Fibroblast of lung (primary cell): ENCODE data around the gene POGLUT2. TPM values are rescaled to one million over a fixed set of nuclear protein-coding genes. Genes with fewer than 3 reads are reported as not detected.

Experiments used
- DNase-seq, 2 donors: peaks; one replicate each; pipeline versions ENCODE4 v3.0.0 to v3.0.0-alpha.2; 2010; ENCODE audit warnings: low read depth in 2 of 2
- H2AFZ ChIP-seq: 2 replicates; pipeline ENCODE4 v1.5.1; 2012; ENCODE audit warnings: low read length, control low read depth, inconsistent platforms
- H3K27ac ChIP-seq: 2 replicates; pipeline ENCODE4 v1.5.1; 2011; ENCODE audit warnings: low read length, control low read depth; ENCODE audit not compliant: insufficient read depth
- H3K27me3 ChIP-seq: 2 replicates; pipeline ENCODE4 v1.5.1; 2011; ENCODE audit warnings: mild to moderate bottlenecking, low read length; ENCODE audit not compliant: control insufficient read depth, insufficient read depth
- H3K36me3 ChIP-seq: 2 replicates; pipeline ENCODE4 v1.5.1; 2011; ENCODE audit warnings: low read length; ENCODE audit not compliant: control insufficient read depth, insufficient read depth
- H3K4me1 ChIP-seq: 2 replicates; pipeline ENCODE4 v1.5.1; 2011; ENCODE audit warnings: low read length; ENCODE audit not compliant: control insufficient read depth, insufficient read depth; ENCODE audit errors: extremely low read depth
- H3K4me2 ChIP-seq: 2 replicates; pipeline ENCODE4 v1.5.1; 2011; ENCODE audit warnings: low read length, control low read depth; ENCODE audit not compliant: insufficient read depth; ENCODE audit errors: extremely low read depth
- H3K4me3 ChIP-seq, 4 experiments: fragments of 200-600 bp in 1 of 4; sonication (generic) in 1 of 4; replicated peaks in 1 of 4; 2 replicates each; pipeline ENCODE4 v1.5.1; 2011 to 2016; ENCODE audit warnings: low read length in 4 of 4, low read depth in 3 of 4, mild to moderate bottlenecking in 3 of 4, control low read depth in 2 of 4, inconsistent platforms in 1 of 4, mixed read lengths in 1 of 4; ENCODE audit not compliant: insufficient read depth in 1 of 4; ENCODE audit errors: control extremely low read depth in 1 of 4
- H3K79me2 ChIP-seq: 2 replicates; pipeline ENCODE4 v1.5.1; 2012; ENCODE audit warnings: mild to moderate bottlenecking, low read length, inconsistent platforms; ENCODE audit not compliant: control insufficient read depth, insufficient read depth
- H3K9ac ChIP-seq: 2 replicates; pipeline ENCODE4 v1.5.1; 2011; ENCODE audit warnings: mild to moderate bottlenecking, low read length, control low read depth; ENCODE audit not compliant: insufficient read depth
- H3K9me3 ChIP-seq: 2 replicates; pipeline ENCODE4 v1.5.1; 2012; ENCODE audit warnings: low read depth, low read length; ENCODE audit not compliant: control insufficient read depth, insufficient read depth
- H4K20me1 ChIP-seq: 2 replicates; pipeline ENCODE4 v1.5.1; 2011; ENCODE audit warnings: low read length; ENCODE audit not compliant: control insufficient read depth, insufficient read depth; ENCODE audit errors: extremely low read depth
- EZH2 ChIP-seq: IDR thresholded peaks from 2 replicates; pipeline ENCODE4 v1.5.1; 2012; ENCODE audit warnings: low read length, control low read depth, mild to moderate bottlenecking; ENCODE audit errors: missing control alignments
- polyA plus RNA-seq, 2 donors: library from polyadenylated mRNA; depleted of rRNA in 1 of 2; stranded (reverse) in 1 of 2; unstranded in 1 of 2; fragments of >200 nt; gene quantifications; 2 replicates each; pipeline ENCODE4 v1.2.1, GENCODE V29; 2011 to 2012; ENCODE audit warnings: missing spikeins in 1 of 2
- total RNA-seq: library from RNA; depleted of rRNA; stranded (reverse); fragments of >200 nt; gene quantifications from 2 replicates; pipeline ENCODE4 v1.2.1, GENCODE V29; 2014
- TF ChIP-seq, protein P1 (sequence below), 2 donors: IDR thresholded peaks in 1 of 2; conservative IDR thresholded peaks in 1 of 2; 1 replicate in 1 of 2; 2 replicates in 1 of 2; pipeline ENCODE4 v1.5.1; 2011 to 2012; ENCODE audit warnings: low read length in 2 of 2, control low read depth in 1 of 2, inconsistent platforms in 1 of 2, low read depth in 1 of 2, mild to moderate bottlenecking in 1 of 2

Gene POGLUT2
- total and polyA plus RNA-seq, 2 donors (not counting 1 experiment from before 2014, with no cell fraction given): 11.7 to 18.1 TPM

DNA sequence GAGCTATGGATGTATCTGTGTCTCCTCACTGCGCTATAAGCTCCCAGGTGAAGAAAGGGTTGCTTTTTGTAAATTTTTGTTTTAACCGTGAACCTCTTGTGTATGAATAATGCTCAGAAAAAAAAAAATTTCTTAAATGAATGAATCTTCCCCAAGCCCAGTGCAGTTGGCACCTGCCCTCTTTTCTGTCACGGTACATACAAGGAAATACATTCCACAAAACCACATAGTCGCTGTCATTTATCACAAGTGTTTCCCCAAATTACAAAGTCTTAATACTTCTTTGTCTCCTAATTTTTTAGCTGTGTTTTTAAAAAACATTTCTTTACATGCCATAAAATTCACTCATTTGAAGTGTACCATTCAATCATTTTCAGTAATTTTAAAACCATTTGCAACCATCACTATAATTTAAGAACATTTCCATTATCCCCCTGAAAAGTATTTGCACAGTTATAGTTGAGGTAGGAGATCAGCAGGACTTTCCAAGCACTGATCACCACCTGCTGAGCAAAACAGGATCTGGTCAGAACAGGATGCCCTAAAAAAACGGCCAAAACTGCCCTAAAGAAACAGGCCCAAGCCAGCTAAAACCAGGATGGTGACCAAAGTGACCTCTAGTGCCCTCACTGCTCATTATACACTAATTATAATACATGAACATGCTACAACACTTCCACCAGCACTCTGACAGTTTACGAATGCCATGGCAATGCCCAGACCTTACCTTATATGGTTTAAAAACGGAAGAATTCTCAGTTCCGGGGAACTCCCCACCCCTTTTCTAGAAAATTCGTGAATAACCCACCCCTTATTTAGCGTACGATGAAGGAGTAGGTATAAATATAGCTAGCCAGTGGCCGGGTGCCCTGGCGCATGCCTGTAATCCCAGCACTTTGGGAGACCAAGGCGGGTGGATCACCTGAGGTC, 23.9 kb downstream of the POGLUT2 start:
- no peak overlapping the region for H3K27ac ChIP-seq
- peaks cover 21% of the 10 kb centered on the region for H3K79me2 ChIP-seq
- no peak for DNase-seq

GRCh38 chr13:102774214-102774568, 24.6 kb downstream of the POGLUT2 start:
- Histone ChIP-seq H3K9me3 (no peaks in the 10 kb centered on the region), H3K4me1 (peaks cover 3% of the 10 kb centered on the region), H3K4me2 (peak overlapping the region; percentile 96), H3K36me3 (no peaks in the 10 kb centered on the region), H3K27ac (peak overlapping the region; percentile 88), H3K27me3 (no peaks in the 10 kb centered on the region), H4K20me1 (no peaks in the 10 kb centered on the region), H3K9ac (peak overlapping the region; percentile 83), H3K4me3 (peak overlapping the region; percentile 73 to 95 (median 86)), H2AFZ (peak overlapping the region; percentile 99), H3K79me2 (peaks cover 21% of the 10 kb centered on the region)
- DNase-seq: no peak
- TF ChIP-seq, protein P1, sequence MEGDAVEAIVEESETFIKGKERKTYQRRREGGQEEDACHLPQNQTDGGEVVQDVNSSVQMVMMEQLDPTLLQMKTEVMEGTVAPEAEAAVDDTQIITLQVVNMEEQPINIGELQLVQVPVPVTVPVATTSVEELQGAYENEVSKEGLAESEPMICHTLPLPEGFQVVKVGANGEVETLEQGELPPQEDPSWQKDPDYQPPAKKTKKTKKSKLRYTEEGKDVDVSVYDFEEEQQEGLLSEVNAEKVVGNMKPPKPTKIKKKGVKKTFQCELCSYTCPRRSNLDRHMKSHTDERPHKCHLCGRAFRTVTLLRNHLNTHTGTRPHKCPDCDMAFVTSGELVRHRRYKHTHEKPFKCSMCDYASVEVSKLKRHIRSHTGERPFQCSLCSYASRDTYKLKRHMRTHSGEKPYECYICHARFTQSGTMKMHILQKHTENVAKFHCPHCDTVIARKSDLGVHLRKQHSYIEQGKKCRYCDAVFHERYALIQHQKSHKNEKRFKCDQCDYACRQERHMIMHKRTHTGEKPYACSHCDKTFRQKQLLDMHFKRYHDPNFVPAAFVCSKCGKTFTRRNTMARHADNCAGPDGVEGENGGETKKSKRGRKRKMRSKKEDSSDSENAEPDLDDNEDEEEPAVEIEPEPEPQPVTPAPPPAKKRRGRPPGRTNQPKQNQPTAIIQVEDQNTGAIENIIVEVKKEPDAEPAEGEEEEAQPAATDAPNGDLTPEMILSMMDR (conservative IDR thresholded peaks at IDR 0.05 in 1 of 2, IDR thresholded peaks at IDR 0.05 in 1 of 2; ENCODE audit: low read depth in 1 of 2, low read length in 2 of 2): no peak
- TF ChIP-seq EZH2: no peak

More for the DNA sequence above, 23.9 kb downstream of the POGLUT2 start:
- Histone ChIP-seq H4K20me1 (no peaks in the 10 kb centered on the region), H3K36me3 (no peaks in the 10 kb centered on the region), H3K27me3 (no peaks in the 10 kb centered on the region), H3K9me3 (no peaks in the 10 kb centered on the region), H3K4me1 (peaks cover 3% of the 10 kb centered on the region), H2AFZ (no peak overlapping the region), H3K4me3 (no peak overlapping the region), H3K4me2 (no peak overlapping the region), H3K9ac (no peak overlapping the region)
- TF ChIP-seq, protein P1 (conservative IDR thresholded peaks at IDR 0.05 in 1 of 2, IDR thresholded peaks at IDR 0.05 in 1 of 2; ENCODE audit: low read depth in 1 of 2, low read length in 2 of 2): no peak
- no peak for TF ChIP-seq EZH2

GRCh38 chr13:102773441-102774213, 25.1 kb downstream of the POGLUT2 start, which contains the start of gene TEX30:
Gene TEX30 (minus strand): TSS chr13:102773786. CDS start chr13:102770026, 3,760 bp downstream.
- Histone ChIP-seq H3K27me3 (no peaks in the 10 kb centered on the region), H3K4me2 (peak within 1 kb of the TSS; percentile 96), H4K20me1 (no peaks in the 10 kb centered on the region), H3K36me3 (no peaks in the 10 kb centered on the region), H3K79me2 (peaks cover 21% of the 10 kb centered on the region), H3K4me3 (peak within 1 kb of the TSS; percentile 76 to 95 (median 86)), H3K9me3 (no peaks in the 10 kb centered on the region), H3K9ac (peak within 1 kb of the TSS; percentile 83), H3K27ac (peak within 1 kb of the TSS; percentile 88), H3K4me1 (peaks cover 3% of the 10 kb centered on the region), H2AFZ (peak within 1 kb of the TSS; percentile 99)
- TF ChIP-seq, protein P1 (conservative IDR thresholded peaks at IDR 0.05 in 1 of 2, IDR thresholded peaks at IDR 0.05 in 1 of 2; ENCODE audit: low read depth in 1 of 2, low read length in 2 of 2): no peak
- no peak for TF ChIP-seq EZH2
- peak; percentile 79 to 80 for DNase-seq
